ENCODE data around the gene CAPN9. TPM values are rescaled to one million over a fixed set of nuclear protein-coding genes. Genes with fewer than 3 reads are reported as not detected.

The CAPN9 gene
- total and polyA plus RNA-seq, 8 donors, result 0.84 to 5.0 (median 1.7) TPM

- Histone ChIP-seq H3K4me3 (no peak overlapping the region), H3K4me1 (no peaks in the 10 kb centered on the region), H3K36me3 (no peaks in the 10 kb centered on the region), H3K27ac (no peak overlapping the region), H3K27me3 (no peaks in the 10 kb centered on the region), H3K9me3 (no peaks in the 10 kb centered on the region)
- intact Hi-C loops (cut with DNase I), result no loop called here
- no peak for TF ChIP-seq CTCF (IDR thresholded peaks at IDR 0.05)
- DNase-seq, result no peak
- no peak for ATAC-seq
These were observed 38.6 kb downstream of the CAPN9 start for GRCh38 chr1:230785636-230786384.

- H3K4me3 ChIP-seq, result no peak overlapping the region
- H3K4me1 ChIP-seq, result no peaks in the 10 kb centered on the region
- TF ChIP-seq CTCF (IDR thresholded peaks at IDR 0.05), result no peak
- DNase-seq (no peak), ATAC-seq (no peak)
- H3K9me3 ChIP-seq, result no peaks in the 10 kb centered on the region
- no peaks in the 10 kb centered on the region for H3K36me3 ChIP-seq
- no peak overlapping the region for H3K27ac ChIP-seq
- intact Hi-C loops (cut with DNase I), result no loop called here
- H3K27me3 ChIP-seq, result no peaks in the 10 kb centered on the region
These were observed 39.2 kb downstream of the CAPN9 start for GRCh38 chr1:230786385-230786753.

- H3K36me3 ChIP-seq, result no peaks in the 10 kb centered on the region
- no peaks in the 10 kb centered on the region for H3K9me3 ChIP-seq
- no peak overlapping the region for H3K27ac ChIP-seq
- intact Hi-C loops (cut with DNase I), result no loop called here
- H3K4me1 ChIP-seq, result no peaks in the 10 kb centered on the region
- H3K4me3 ChIP-seq, result no peak overlapping the region
- H3K27me3 ChIP-seq, result no peaks in the 10 kb centered on the region
- no peak for DNase-seq
- no peak for ATAC-seq
- TF ChIP-seq CTCF (IDR thresholded peaks at IDR 0.05), result no peak
These were observed 40.3 kb downstream of the CAPN9 start for GRCh38 chr1:230787471-230787870.

GRCh38 chr1:230788561-230789275 is 41.5 kb downstream of the CAPN9 start:
- Histone ChIP-seq H3K27ac (no peak overlapping the region), H3K36me3 (no peaks in the 10 kb centered on the region), H3K27me3 (no peaks in the 10 kb centered on the region), H3K4me3 (no peak overlapping the region), H3K9me3 (no peaks in the 10 kb centered on the region), H3K4me1 (no peaks in the 10 kb centered on the region)
- intact Hi-C loops (cut with DNase I), result no loop called here
- DNase-seq (no peak), ATAC-seq (no peak)
- TF ChIP-seq CTCF (IDR thresholded peaks at IDR 0.05), result no peak

GRCh38 chr1:230790026-230790425 is 42.8 kb downstream of the CAPN9 start:
- no peak for DNase-seq
- Histone ChIP-seq H3K36me3 (no peaks in the 10 kb centered on the region), H3K4me3 (no peak overlapping the region), H3K4me1 (no peaks in the 10 kb centered on the region), H3K27me3 (no peaks in the 10 kb centered on the region), H3K27ac (no peak overlapping the region), H3K9me3 (no peaks in the 10 kb centered on the region)
- intact Hi-C loops (cut with DNase I), result no loop called here
- no peak for ATAC-seq
- TF ChIP-seq CTCF (IDR thresholded peaks at IDR 0.05), result no peak

All from left lung (tissue), 10 donors.